HG03571 (cell line): ENCODE data around the gene TNFRSF1B.
A peak's percentile ranks its signal among the peaks of the same experiment; 100 is the strongest.

ENCODE experiments used
- ATAC-seq: cut with Tn5 transposase; IDR thresholded peaks from one replicate; pipeline ENCODE4 v1.9.1; 2021; ENCODE audit not compliant: unreplicated experiment

TNFRSF1B gene

GRCh38 chr1:12166834-12167492 lies at the start of gene TNFRSF1B:
Gene TNFRSF1B (plus strand): TSS chr1:12166991. CDS start chr1:12167092, 101 bp downstream.
- peak; percentile 55 for ATAC-seq

GRCh38 chr1:12121212-12122003 lies 45.4 kb upstream of the TNFRSF1B start:
- no peak for ATAC-seq

- ATAC-seq, result no peak
These were observed 43.6 kb upstream of the TNFRSF1B start for GRCh38 chr1:12123172-12123571.

- ATAC-seq, result no peak
These were observed 41.9 kb upstream of the TNFRSF1B start for GRCh38 chr1:12124693-12125421.

GRCh38 chr1:12125422-12126355 lies 41.1 kb upstream of the TNFRSF1B start:
- no peak for ATAC-seq

- ATAC-seq, result no peak
These were observed 40.0 kb upstream of the TNFRSF1B start for GRCh38 chr1:12126781-12127180.

GRCh38 chr1:12127206-12127810 lies 39.5 kb upstream of the TNFRSF1B start:
- ATAC-seq, result no peak

- ATAC-seq, result no peak
These were observed 38.7 kb upstream of the TNFRSF1B start for GRCh38 chr1:12128120-12128519.

GRCh38 chr1:12129624-12130023 lies 37.2 kb upstream of the TNFRSF1B start:
- no peak for ATAC-seq

GRCh38 chr1:12130466-12131130 lies 36.2 kb upstream of the TNFRSF1B start:
- ATAC-seq, result no peak

GRCh38 chr1:12132078-12132477 lies 34.7 kb upstream of the TNFRSF1B start:
- ATAC-seq, result no peak

- no peak for ATAC-seq
These were observed 32.1 kb upstream of the TNFRSF1B start for GRCh38 chr1:12134716-12135115.

GRCh38 chr1:12135612-12136011 lies 31.2 kb upstream of the TNFRSF1B start:
- ATAC-seq, result no peak

- no peak for ATAC-seq
These were observed 29.7 kb upstream of the TNFRSF1B start for GRCh38 chr1:12136916-12137610.

- ATAC-seq, result no peak
These were observed 28.3 kb upstream of the TNFRSF1B start for GRCh38 chr1:12138196-12139168.

- no peak for ATAC-seq
These were observed 26.8 kb upstream of the TNFRSF1B start for GRCh38 chr1:12140016-12140415.

- no peak for ATAC-seq
These were observed 26.2 kb upstream of the TNFRSF1B start for GRCh38 chr1:12140515-12141162.
